Endothelial cell of umbilical vein (primary cell): ENCODE measurements around the gene UCMA. TPM values are rescaled to one million over a fixed set of nuclear protein-coding genes. Genes with fewer than 3 reads are reported as not detected.

Experiments used
- BruUV-seq: library from RNA; stranded (reverse); fragments of 400-500 nt; replicated peaks from 2 replicates; lab custom pipeline; 2021; lab: Mats Ljungman, UMichigan
- CTCF ChIA-PET: fragments of 300-600, 350-600 bp; sonication (Branson Sonifier 250); formaldehyde crosslinking; loops from one replicate; lab custom pipeline; 2021; ENCODE audit warnings: antibody characterized with exemption, inconsistent platforms; lab: Charles Lee
- POLR2A ChIA-PET: fragments of 300-600, 350-600 bp; sonication (Branson Sonifier 250); formaldehyde crosslinking; loops from one replicate; lab custom pipeline; 2021; ENCODE audit warnings: antibody characterized with exemption, inconsistent platforms; lab: Charles Lee
- DNase-seq: peaks from one replicate; pipeline ENCODE4 v3.0.0-alpha.2; 2011; ENCODE audit warnings: low read depth, low spot score
- FAIRE-seq: peaks from 2 replicates; lab custom pipeline; 2011; peaks lifted over from hg19 to GRCh38; lab: Jason Lieb, UNC
- H2AFZ ChIP-seq: 2 replicates; pipeline ENCODE4 v1.6.0; 2012; ENCODE audit warnings: low read depth, low read length, control low read depth, inconsistent platforms
- H3K27ac ChIP-seq: 2 replicates; pipeline ENCODE4 v1.5.1; 2011; ENCODE audit warnings: low read depth, mild to moderate bottlenecking, control low read depth, low read length, moderate library complexity; ENCODE audit not compliant: insufficient read depth
- H3K27me3 ChIP-seq, 2 experiments: 2 replicates each; pipeline versions ENCODE4 v1.6.0 to v1.6.1; 2011; ENCODE audit warnings: low read length in 2 of 2, mixed read lengths in 1 of 2; ENCODE audit not compliant: control insufficient read depth in 2 of 2, insufficient read depth in 2 of 2
- H3K36me3 ChIP-seq, 2 experiments: 2 replicates in 1 of 2; 3 replicates in 1 of 2; pipeline ENCODE4 v1.5.1; 2011; ENCODE audit warnings: low read length in 2 of 2, mild to moderate bottlenecking in 1 of 2, moderate library complexity in 1 of 2; ENCODE audit not compliant: control insufficient read depth in 2 of 2, insufficient read depth in 2 of 2; ENCODE audit errors: extremely low read depth in 1 of 2
- H3K4me1 ChIP-seq: 3 replicates; pipeline ENCODE4 v1.5.1; 2011; ENCODE audit warnings: mild to moderate bottlenecking, low read length; ENCODE audit not compliant: control insufficient read depth, insufficient read depth; ENCODE audit errors: extremely low read depth
- H3K4me2 ChIP-seq: 2 replicates; pipeline ENCODE4 v1.6.1; 2011; ENCODE audit warnings: low read length, control low read depth, mixed read lengths; ENCODE audit not compliant: insufficient read depth
- H3K4me3 ChIP-seq, 3 experiments: fragments of 200-600 bp in 1 of 3; sonication (generic), shearing (Covaris generic) in 1 of 3; replicated peaks in 1 of 3; 2 replicates each; pipeline ENCODE4 v1.5.1; 2011 to 2016; ENCODE audit warnings: control low read depth in 3 of 3, low read length in 3 of 3, mild to moderate bottlenecking in 2 of 3, inconsistent platforms in 1 of 3, low read depth in 1 of 3, moderate library complexity in 1 of 3; ENCODE audit not compliant: insufficient read depth in 1 of 3
- H3K79me2 ChIP-seq: 2 replicates; pipeline ENCODE4 v1.6.0; 2012; ENCODE audit warnings: low read length, inconsistent platforms; ENCODE audit not compliant: control insufficient read depth, insufficient read depth
- H3K9ac ChIP-seq: replicated peaks from 2 replicates; pipeline ENCODE3; 2011; ENCODE audit warnings: low read length, control low read depth; ENCODE audit not compliant: insufficient read depth; ENCODE audit errors: extremely low read depth
- H3K9me1 ChIP-seq: replicated peaks from 3 replicates; pipeline ENCODE4 v1.6.0; 2011; ENCODE audit warnings: mild to moderate bottlenecking, low read length; ENCODE audit not compliant: control insufficient read depth, insufficient read depth; ENCODE audit errors: extremely low read depth
- H3K9me3 ChIP-seq: replicated peaks from 2 replicates; pipeline ENCODE4 v1.5.1; 2012; ENCODE audit warnings: low read length, inconsistent platforms; ENCODE audit not compliant: control insufficient read depth, insufficient read depth
- H4K20me1 ChIP-seq: replicated peaks from 2 replicates; pipeline ENCODE3; 2011; ENCODE audit warnings: mild to moderate bottlenecking, low read length; ENCODE audit not compliant: control insufficient read depth, insufficient read depth; ENCODE audit errors: extremely low read depth
- EZH2 ChIP-seq: IDR thresholded peaks from 2 replicates; pipeline ENCODE4 v1.6.1; 2012; ENCODE audit warnings: borderline replicate concordance, low read depth, mild to moderate bottlenecking, moderate library complexity, low read length, inconsistent platforms; ENCODE audit not compliant: severe bottlenecking
- FOS ChIP-seq: IDR thresholded peaks from 2 replicates; pipeline ENCODE4 v1.6.1; 2011; ENCODE audit warnings: mild to moderate bottlenecking, low read length, moderate library complexity, borderline replicate concordance; ENCODE audit not compliant: insufficient read depth
- GATA2 ChIP-seq: IDR thresholded peaks from 2 replicates; pipeline ENCODE4 v1.7.0; 2011; ENCODE audit warnings: low read depth, mild to moderate bottlenecking, moderate library complexity, mixed read lengths, low read length; ENCODE audit not compliant: insufficient read length, insufficient read depth
- JUN ChIP-seq: IDR thresholded peaks from 2 replicates; pipeline ENCODE4 v1.6.1; 2011; ENCODE audit warnings: borderline replicate concordance, low read depth; ENCODE audit not compliant: insufficient read length, insufficient read depth
- MAX ChIP-seq: IDR thresholded peaks from 2 replicates; pipeline ENCODE4 v1.6.1; 2011; ENCODE audit not compliant: insufficient read depth, insufficient read length
- MYC ChIP-seq: IDR thresholded peaks from one replicate; pipeline ENCODE4 v1.6.1; 2011; ENCODE audit warnings: mild to moderate bottlenecking, low read depth, low read length
- POLR2A ChIP-seq: IDR thresholded peaks from 2 replicates; pipeline ENCODE4 v1.6.1; 2012; ENCODE audit warnings: low read depth, mild to moderate bottlenecking, control low read depth, low read length
- POLR2AphosphoS5 ChIP-seq: IDR thresholded peaks from 2 replicates; pipeline ENCODE4 v1.6.1; 2012; ENCODE audit warnings: low read depth, mild to moderate bottlenecking, control low read depth, low read length, moderate library complexity; ENCODE audit not compliant: insufficient read depth
- dilution Hi-C: fragments of 300-500 bp; cut with MboI; formaldehyde crosslinking; loops from one replicate; pipeline ENCODE4 v1.15.0; 2019; ENCODE audit warnings: low sequenced_read_pairs; ENCODE audit not compliant: extremely low pct_ligation_motif_present
- intact Hi-C: fragments of 100-400 bp; cut with micrococcal nuclease; formaldehyde crosslinking; loops from one replicate; pipeline ENCODE4 v1.10.0; 2022
- polyA plus RNA-seq, 4 experiments: library from polyadenylated mRNA; depleted of rRNA in 3 of 4; stranded (reverse) in 3 of 4; unstranded in 1 of 4; fragments of >200 nt; gene quantifications; 2 replicates each; pipeline versions ENCODE4 v1.2.1 to v1.2.3, GENCODE V29; 2011 to 2012; ENCODE audit warnings: missing spikeins in 1 of 4
- total RNA-seq: library from RNA; stranded (reverse); gene quantifications from 2 replicates; pipeline ENCODE4 v1.2.3, GENCODE V29; 2021
- TF ChIP-seq, protein P1 (sequence below), 2 donors: IDR thresholded peaks; 1 replicate in 1 of 2; 2 replicates in 1 of 2; pipeline ENCODE4 v1.5.1; 2011; ENCODE audit warnings: low read length in 2 of 2, mild to moderate bottlenecking in 2 of 2, moderate library complexity in 2 of 2, control low read depth in 1 of 2, inconsistent platforms in 1 of 2, low read depth in 1 of 2; ENCODE audit not compliant: insufficient read depth in 1 of 2; ENCODE audit errors: extremely low read depth in 1 of 2

Gene UCMA
- total and polyA plus RNA-seq, 2 donors (not counting 3 experiments of a cell fraction or from before 2014, with no cell fraction given): not detected

- FAIRE-seq: no peak
- Histone ChIP-seq H4K20me1 (no peaks in the 10 kb centered on the region), H3K4me2 (no peak overlapping the region), H3K79me2 (no peaks in the 10 kb centered on the region), H3K36me3 (peaks cover 0 to 5% of the 10 kb centered on the region in 2 experiments), H3K27ac (no peak overlapping the region), H3K9me1 (no peaks in the 10 kb centered on the region), H3K9me3 (no peaks in the 10 kb centered on the region), H2AFZ (no peak overlapping the region), H3K27me3 (no peaks in the 10 kb centered on the region), H3K9ac (no peak overlapping the region), H3K4me1 (no peaks in the 10 kb centered on the region), H3K4me3 (no peak overlapping the region)
- no peak for DNase-seq
- BruUV-seq: no TSS peak
- ChIA-PET CTCF (interaction anchor here (0.6 to 1.6 kb wide), 3 partner anchors 11 to 14 kb away, joined by 3 to 6 read pairs (median 3); no protein-coding TSS in a partner anchor), POLR2A (no interaction called here)
- dilution Hi-C loops: no loop called here
- intact Hi-C loops: no loop called here
- no peak for TF ChIP-seq MYC
- no peak for TF ChIP-seq EZH2
- TF ChIP-seq, protein P1, sequence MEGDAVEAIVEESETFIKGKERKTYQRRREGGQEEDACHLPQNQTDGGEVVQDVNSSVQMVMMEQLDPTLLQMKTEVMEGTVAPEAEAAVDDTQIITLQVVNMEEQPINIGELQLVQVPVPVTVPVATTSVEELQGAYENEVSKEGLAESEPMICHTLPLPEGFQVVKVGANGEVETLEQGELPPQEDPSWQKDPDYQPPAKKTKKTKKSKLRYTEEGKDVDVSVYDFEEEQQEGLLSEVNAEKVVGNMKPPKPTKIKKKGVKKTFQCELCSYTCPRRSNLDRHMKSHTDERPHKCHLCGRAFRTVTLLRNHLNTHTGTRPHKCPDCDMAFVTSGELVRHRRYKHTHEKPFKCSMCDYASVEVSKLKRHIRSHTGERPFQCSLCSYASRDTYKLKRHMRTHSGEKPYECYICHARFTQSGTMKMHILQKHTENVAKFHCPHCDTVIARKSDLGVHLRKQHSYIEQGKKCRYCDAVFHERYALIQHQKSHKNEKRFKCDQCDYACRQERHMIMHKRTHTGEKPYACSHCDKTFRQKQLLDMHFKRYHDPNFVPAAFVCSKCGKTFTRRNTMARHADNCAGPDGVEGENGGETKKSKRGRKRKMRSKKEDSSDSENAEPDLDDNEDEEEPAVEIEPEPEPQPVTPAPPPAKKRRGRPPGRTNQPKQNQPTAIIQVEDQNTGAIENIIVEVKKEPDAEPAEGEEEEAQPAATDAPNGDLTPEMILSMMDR (IDR thresholded peaks at IDR 0.05; ENCODE audit: extremely low read depth in 1 of 2, insufficient read depth in 1 of 2, low read depth in 1 of 2, low read length in 2 of 2): no peak
- TF ChIP-seq POLR2A: no peak
Measured at GRCh38 chr10:13195016-13195415, 39.2 kb downstream of the UCMA start.

- Histone ChIP-seq H4K20me1 (no peaks in the 10 kb centered on the region), H3K4me3 (no peak overlapping the region), H3K36me3 (peaks cover 0 to 5% of the 10 kb centered on the region in 2 experiments), H3K27ac (no peak overlapping the region), H3K4me1 (no peaks in the 10 kb centered on the region), H3K27me3 (no peaks in the 10 kb centered on the region), H3K9ac (no peak overlapping the region), H3K79me2 (no peaks in the 10 kb centered on the region), H2AFZ (no peak overlapping the region), H3K9me1 (no peaks in the 10 kb centered on the region), H3K4me2 (no peak overlapping the region), H3K9me3 (no peaks in the 10 kb centered on the region)
- FAIRE-seq (no peak), DNase-seq (no peak)
- ChIA-PET POLR2A (no interaction called here), CTCF (interaction anchor here (1.3 to 1.6 kb wide), 2 partner anchors 16 to 32 kb away, joined by 3 to 6 read pairs; partner anchors contain the start of gene MCM10)
- dilution Hi-C loops: no loop called here
- no TSS peak for BruUV-seq
- intact Hi-C loops: no loop called here
- no peak for TF ChIP-seq POLR2A
- no peak for TF ChIP-seq FOS
- TF ChIP-seq POLR2AphosphoS5: no peak
- TF ChIP-seq EZH2: no peak
- TF ChIP-seq, protein P1 (IDR thresholded peaks at IDR 0.05; ENCODE audit: extremely low read depth in 1 of 2, insufficient read depth in 1 of 2, low read depth in 1 of 2, low read length in 2 of 2): no peak
- no peak for TF ChIP-seq MAX
- TF ChIP-seq JUN: no peak
- TF ChIP-seq GATA2: no peak
- TF ChIP-seq MYC: no peak
Measured at GRCh38 chr10:13193637-13194036, 40.5 kb downstream of the UCMA start.
